ENCODE data around the gene WFDC1.

Gene WFDC1

DNA sequence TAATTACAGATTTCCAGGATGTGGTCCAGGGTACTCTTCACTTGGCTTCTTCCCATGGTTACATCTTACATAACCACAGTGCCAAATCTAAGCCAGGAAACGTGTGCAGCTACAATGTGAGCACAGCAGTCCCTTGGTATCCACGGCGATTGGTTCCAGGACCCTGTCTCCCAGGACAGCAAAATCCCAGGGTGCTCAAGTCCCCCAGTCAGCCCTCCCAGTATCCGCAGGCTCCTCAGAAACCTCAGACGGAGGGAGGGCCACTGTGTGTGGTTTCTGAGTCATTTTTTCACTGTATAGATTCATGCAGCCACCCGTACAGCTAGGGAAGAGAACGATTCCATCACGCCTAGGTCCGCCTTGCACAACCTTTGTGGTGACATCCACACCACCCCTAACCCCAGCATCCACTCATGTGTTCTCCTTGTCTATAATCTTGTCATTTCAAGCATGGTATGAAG is 62.5 kb downstream of the WFDC1 start:
- DNase-seq: peak in 1 of 2 donors; percentile 12

- DNase-seq: no peak
These were observed 64.1 kb downstream of the WFDC1 start for GRCh38 chr16:84358601-84359295.

DNA sequence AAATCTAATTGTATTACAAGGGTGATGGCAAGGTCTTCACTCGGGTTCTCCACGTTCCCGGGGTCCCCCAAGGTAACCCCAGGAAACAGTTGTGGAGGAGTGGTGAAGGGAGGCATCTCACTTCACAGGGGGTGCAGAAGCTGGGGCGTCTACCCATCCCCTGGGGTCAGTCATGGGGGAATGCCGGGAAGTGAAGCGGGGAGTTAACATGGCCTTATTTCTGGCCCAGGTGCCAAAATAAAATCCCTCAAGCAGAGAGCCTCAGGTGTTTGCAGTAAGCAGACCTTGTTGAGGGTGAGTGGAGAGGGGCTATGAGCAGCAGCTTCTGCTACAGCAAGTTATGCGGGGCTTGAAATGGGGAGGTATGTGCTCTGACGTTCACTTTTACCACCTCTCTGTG is 64.6 kb downstream of the WFDC1 start:
- no peak for DNase-seq

DNA sequence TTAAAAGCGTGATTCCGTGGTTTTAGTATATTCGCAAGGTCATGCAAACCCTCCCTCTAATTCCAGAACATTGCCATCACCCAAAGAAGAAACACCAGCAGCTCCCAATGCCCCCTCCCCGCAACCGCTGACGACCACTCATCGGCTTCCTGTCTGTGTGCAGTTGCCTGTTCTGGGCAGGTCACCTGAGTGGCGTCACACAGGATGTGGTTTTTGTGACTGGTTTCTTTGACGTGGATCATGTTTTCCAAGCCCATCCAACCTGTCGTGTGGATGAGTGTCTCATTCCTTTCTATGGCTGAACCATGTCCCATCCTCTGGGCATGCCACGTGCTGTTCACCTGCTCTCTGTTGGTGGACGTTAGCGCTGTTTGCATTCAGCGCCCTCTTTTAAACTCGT is 65.5 kb downstream of the WFDC1 start:
- peak in 1 of 2 donors; percentile 14 for DNase-seq

GRCh38 chr16:84360748-84361147 is 66.1 kb downstream of the WFDC1 start:
- DNase-seq: no peak

GRCh38 chr16:84361546-84361945 is 66.9 kb downstream of the WFDC1 start:
- no peak for DNase-seq

GRCh38 chr16:84362471-84362941 is 67.8 kb downstream of the WFDC1 start:
- DNase-seq: no peak

DNA sequence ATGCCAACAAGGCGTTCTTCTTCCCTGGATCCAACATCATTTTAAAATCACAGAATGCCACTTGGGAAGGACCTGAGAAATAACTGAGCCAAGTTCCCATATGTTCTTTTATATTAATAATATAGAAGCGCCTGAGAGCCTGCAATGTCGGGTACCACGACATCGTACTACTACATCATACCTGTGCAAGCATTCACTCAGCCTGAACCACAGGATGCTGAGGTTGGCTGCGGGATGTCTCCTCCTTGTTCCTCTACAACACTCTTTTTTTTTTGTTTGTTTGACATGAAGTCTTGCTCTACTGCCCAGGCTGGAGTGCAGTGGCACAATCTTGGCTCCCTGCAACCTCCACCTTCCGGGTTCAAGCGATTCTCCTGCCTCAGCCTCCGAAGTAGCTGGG is 71.5 kb downstream of the WFDC1 start:
- no peak for DNase-seq

- DNase-seq: no peak
These were observed 72.6 kb downstream of the WFDC1 start for GRCh38 chr16:84367297-84367680.

- no peak for DNase-seq
These were observed 73.2 kb downstream of the WFDC1 start for GRCh38 chr16:84367750-84368307.

GRCh38 chr16:84368308-84368996 is 73.8 kb downstream of the WFDC1 start, which contains the start of gene ATP2C2:
TSS of gene ATP2C2 (plus strand) at chr16:84368538. CDS start at chr16:84368616, 78 bp downstream.
- DNase-seq: no peak

- DNase-seq: no peak
These were observed 74.4 kb downstream of the WFDC1 start for GRCh38 chr16:84369105-84369504.

- DNase-seq: no peak
These were observed 75.4 kb downstream of the WFDC1 start for GRCh38 chr16:84369938-84370627.

DNA sequence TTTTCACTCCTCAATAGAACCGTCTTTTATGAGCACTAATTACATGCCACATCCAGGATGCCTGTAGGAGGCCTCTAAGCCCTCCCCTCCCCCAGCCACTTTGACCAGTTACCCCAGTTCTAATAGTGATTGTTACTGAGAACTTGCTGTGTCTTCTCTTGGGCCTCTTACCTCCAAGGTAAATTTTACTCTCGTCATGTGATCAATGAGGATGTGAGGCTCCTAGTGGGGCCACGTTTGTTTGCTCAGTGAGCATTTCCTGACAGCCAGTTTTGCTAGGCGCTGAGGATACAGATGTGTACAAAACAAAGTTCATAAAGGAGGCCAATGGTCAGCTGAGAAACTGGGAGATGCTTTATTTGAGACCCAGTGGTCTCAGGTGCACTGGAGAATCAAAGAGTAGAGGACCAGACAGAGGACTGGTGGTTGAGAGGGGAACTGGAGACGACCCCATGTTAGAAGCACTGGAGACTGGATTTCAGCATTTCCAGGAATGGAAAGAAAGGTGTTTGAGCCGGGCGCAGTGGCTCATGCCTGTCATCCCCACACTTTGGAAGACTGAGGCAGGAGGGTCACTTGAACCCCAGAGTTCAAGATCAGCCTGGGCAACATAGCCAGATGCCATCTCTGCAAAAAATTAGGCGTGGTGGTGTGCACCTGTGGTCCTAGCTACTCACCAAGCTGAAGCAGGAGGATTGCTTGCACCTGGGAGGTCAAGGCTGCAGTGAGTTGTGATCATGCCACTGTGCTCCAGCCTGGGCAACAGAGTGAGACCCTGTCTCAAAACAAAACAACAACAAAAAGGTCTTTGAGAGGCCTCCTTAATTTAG is 76.3 kb downstream of the WFDC1 start:
- no peak for DNase-seq

DNA sequence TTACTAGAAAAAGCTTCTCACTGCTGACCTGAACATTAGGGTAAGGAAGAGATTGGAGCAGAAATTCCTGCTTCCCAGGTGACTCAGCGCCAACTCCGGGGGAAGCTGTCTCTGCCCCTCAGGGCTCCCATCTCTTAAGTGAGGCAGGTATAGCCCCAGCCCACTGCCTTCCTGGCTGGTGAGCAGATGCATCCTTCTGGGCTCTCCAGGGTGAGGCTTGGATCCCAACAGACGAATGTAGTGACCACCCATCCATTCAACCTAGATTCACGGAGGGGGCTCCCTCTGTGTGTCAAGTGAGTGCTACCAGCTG is 76.8 kb downstream of the WFDC1 start:
- DNase-seq: no peak

DNA sequence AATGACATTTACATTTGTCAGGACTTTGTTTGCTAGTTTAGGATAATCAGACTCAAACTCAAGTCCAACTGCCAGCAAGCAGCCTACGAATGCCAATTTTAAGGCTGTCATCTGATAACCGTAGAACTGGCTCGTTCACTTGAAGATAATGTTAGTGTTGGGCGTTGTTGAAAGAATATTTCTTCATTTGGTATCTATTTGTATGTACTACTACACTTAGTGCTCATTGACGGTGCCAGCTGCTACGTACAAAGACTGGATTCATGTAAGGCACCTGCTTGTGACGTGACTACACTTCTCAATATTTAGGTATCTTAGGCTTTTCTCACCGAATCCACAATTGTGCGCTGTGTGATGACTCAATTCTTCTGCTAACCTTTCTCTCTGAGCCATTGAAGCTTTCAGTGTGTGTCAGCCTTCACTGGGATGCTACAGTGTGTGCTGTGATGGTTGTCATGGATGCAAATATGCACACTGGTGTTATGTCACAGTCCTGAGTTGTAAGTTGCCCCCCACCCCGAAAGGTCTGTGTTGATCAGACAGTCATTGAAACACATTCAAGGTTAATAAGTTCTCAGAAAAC is 79.3 kb downstream of the WFDC1 start:
- no peak for DNase-seq

GRCh38 chr16:84378099-84378498 is 83.4 kb downstream of the WFDC1 start:
- DNase-seq: no peak

DNA sequence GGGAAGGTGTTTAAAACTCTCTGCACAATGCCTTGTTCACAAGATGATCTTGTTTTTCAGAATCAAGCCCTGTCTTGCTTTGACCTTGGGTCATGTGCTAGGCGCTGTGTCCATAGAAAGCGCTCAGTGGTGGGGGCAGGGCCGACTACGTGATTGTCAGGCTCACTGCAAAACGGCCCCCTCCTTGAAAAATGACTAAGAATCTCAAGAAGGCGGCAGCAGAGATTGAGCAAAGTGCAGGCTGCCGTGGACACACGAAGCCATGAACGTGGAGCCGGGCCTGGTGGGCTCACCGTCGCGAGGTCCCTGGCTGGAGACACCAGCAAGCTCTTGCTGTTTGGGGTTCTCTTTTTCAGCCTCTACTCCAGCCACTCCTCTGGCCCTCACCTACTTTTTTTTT is 83.9 kb downstream of the WFDC1 start:
- no peak for DNase-seq

DNA sequence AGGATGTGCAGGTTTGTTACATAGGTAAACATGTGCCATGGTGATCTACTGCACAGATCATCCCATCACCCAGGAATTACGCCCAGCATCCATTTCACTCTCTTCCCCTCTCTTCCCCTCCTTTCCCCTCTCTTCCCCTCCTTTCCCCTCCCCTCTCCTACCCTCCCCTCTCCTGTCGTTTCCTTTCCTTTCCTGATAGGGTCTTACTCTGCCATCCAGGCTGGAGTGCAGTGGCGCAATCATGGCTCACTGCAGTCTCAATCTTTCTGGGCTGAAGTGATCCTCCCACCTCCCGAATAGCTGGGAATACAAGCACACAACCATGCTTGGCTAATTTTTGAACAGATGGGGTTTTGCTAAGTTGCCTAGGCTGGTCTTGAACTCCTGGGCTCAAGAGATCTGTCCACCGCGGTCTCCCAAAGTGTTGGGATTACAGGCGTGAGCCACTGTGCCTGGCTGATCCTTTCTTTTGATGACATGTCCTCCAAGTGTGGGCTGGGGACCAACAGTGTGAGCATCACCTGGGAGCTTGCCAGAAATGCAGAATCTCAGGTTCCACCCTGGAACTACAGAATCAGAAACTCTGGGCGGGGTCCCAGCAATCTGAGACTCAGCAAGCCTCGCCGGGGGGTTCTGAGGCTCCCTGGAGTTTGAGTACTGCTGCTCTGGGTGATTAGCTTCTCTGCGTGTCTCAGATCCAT is 84.5 kb downstream of the WFDC1 start:
- no peak for DNase-seq
